B cell (primary cell): Measurements from ENCODE around the gene ABCB4.

Experiments
- EZH2 ChIP-seq: IDR thresholded peaks from 2 replicates; pipeline ENCODE4 v1.6.1; 2012; ENCODE audit warnings: borderline replicate concordance, low read depth, mild to moderate bottlenecking, moderate library complexity, low read length; ENCODE audit not compliant: insufficient read depth, poor library complexity, severe bottlenecking
- TF ChIP-seq, protein P1 (sequence below): fragments of 200-600 bp; IDR thresholded peaks from one replicate; pipeline ENCODE4 v1.8.0; 2022; ENCODE audit warnings: antibody characterized with exemption, mild to moderate bottlenecking

- TF ChIP-seq, protein P1, sequence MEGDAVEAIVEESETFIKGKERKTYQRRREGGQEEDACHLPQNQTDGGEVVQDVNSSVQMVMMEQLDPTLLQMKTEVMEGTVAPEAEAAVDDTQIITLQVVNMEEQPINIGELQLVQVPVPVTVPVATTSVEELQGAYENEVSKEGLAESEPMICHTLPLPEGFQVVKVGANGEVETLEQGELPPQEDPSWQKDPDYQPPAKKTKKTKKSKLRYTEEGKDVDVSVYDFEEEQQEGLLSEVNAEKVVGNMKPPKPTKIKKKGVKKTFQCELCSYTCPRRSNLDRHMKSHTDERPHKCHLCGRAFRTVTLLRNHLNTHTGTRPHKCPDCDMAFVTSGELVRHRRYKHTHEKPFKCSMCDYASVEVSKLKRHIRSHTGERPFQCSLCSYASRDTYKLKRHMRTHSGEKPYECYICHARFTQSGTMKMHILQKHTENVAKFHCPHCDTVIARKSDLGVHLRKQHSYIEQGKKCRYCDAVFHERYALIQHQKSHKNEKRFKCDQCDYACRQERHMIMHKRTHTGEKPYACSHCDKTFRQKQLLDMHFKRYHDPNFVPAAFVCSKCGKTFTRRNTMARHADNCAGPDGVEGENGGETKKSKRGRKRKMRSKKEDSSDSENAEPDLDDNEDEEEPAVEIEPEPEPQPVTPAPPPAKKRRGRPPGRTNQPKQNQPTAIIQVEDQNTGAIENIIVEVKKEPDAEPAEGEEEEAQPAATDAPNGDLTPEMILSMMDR, result no peak
- TF ChIP-seq EZH2, result no peak
These were observed 114.2 kb downstream of the ABCB4 start for GRCh38 chr7:87361320-87361719.
